ENCODE results near the gene EFCAB10.
"Not testable (repeated sequence)": the region's sequence is repeated elsewhere in the genome, so short reads cannot be mapped to it uniquely, and the experiment has no call there.

Gene EFCAB10

GRCh38 chr7:105599080-105599479 is 17.8 kb upstream of the EFCAB10 start:
- not testable (repeated sequence) for DNase-seq (ENCODE audit: low spot score)

DNA sequence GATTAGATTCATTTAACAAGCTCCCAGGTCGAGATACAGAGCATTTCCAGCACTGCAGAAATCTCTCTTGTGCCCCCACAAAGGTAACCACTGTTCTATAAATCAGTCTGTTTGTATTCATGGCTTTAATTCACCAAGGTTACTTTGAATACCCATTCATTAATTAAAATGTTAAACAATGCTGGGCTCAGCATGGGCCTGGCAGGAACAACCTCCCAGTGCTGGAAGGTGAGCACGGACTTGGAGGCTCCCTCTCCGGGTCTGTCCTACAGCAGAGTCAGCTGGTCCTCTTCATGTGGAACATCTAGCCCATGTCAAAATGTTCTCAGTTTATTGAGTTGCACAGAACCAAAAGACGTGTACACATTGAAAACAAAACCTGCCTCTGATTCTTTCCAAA is 15.6 kb upstream of the EFCAB10 start:
- no peak for DNase-seq (ENCODE audit: low spot score)

DNA sequence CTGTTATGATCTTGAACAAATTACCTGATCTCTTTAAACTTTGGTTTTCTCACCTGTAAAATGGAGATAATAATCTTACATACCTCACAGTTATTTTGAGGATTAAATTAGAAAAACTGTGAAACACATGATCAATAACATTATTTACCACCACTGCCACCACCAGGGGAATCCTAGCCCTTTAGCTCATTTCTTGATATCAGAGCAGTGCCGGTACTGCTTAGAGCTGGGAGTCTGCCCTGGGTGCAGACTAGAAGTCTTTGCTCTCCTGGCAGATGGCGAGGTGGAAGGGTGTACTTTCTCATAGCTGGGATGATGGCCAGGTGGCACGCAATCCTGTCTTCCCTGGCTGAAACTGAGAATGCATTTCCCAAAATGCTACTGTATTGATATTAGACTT is 12.7 kb upstream of the EFCAB10 start:
- DNase-seq (ENCODE audit: low spot score): no peak

- no peak for DNase-seq (ENCODE audit: low spot score)
Measured at GRCh38 chr7:105591522-105591921, 10.2 kb upstream of the EFCAB10 start.

DNA sequence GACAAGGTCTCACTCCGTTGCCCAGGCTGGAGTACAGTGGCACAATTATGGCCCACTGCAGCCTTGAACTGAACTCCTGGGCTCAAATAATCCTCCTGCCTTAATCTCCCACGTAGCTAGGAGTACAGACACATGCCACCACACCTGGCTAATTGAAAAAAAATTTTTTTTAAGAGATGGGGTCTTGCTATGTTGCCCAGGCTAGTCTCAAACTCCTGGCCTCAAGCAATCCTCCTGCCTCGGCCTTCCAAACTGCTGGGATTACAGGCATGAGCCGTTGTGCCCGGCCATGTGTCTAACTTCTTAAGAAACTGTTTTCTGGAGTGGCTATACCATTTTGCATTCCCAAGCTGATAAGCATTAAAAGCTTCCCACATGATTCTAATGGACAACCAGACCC is 9.5 kb upstream of the EFCAB10 start:
- DNase-seq (ENCODE audit: low spot score): no peak

DNA sequence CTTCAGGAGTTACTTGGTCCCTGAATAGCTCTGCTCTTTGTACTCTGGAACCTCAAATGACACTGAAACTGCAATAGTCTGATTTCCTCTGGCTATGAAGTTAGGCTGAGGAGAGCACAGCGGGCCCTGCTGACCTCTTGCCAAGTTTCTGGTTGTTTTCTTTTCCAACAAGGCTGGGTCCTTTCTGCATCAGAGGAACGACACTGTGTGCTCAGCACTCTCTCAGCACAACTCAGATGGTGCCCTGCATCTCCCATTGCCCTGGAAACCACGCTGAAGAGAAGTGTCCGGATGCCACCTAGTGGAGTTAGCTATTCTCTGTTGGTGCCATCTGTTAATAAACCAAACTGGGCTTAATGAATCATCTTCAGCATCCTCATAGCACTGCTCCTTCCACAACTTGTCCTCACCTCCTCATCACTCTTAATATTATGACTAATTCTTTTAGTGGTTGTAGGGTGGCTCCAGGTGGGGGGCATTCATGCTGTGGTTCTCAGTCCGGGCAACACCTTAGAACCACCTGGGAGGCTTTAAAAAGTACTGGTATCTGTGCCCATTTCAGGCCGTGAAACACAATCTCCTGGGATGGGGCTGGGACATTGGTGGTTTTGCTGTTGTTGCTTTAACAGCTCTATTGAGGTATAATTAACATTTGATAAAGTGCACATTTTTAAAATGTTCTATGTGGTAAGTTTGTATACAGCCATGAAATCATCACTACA is 8.2 kb upstream of the EFCAB10 start:
- DNase-seq (ENCODE audit: low spot score): peak; percentile 73

- no peak for DNase-seq (ENCODE audit: low spot score)
Measured at GRCh38 chr7:105587909-105588635, 6.8 kb upstream of the EFCAB10 start.

DNA sequence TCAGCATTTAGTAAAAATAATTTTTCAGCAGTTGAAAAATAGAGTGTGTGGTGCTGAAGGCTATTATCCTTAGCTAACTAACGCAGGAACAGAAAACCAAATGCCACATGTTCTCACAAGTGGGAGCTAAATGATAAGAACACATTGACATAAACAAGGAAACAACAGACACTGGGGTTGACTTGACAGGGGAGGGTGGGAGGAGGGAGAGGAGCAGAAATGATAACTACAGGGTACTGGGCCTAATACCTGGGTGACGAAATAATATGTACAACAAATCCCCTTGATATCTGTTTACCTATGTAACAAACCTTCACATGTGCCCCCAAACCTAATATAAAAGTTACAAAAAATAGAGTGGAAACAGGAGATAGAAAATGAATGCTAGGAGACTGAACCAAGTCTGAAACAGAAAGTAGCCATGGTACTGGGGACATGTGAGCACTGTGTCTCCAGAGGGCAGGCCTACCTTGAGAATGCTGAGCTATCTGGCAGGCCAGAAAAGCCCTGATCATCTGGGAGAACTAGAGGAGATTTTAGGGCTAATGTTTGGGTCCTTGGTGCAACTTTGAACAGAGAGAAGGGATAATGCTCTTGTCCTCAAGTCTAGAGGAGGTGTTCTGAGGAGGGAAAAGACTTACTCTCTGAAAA is 4.7 kb upstream of the EFCAB10 start:
- no peak for DNase-seq (ENCODE audit: low spot score)

DNA sequence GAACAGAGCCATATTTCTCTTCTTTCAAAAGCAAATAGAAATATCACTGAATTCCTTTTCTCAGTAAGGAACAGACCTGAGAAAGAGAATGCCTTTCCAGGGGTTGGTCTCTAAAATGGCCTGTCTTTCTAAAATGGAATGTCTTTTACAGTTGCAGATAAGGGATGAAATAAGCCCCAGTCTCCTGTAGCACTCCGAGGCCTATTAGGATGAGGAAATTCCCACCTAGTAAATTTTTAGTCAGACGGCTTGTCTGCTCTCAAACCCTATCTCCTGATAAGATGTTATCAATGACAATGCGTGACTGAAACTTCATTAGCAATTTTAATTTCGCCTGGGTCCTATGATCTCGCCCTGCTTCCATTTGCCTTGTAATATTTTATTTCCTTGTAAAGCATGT is 2.9 kb upstream of the EFCAB10 start:
- no peak for DNase-seq (ENCODE audit: low spot score)

- no peak for DNase-seq (ENCODE audit: low spot score)
Measured at GRCh38 chr7:105583061-105583460, 1.8 kb upstream of the EFCAB10 start.

- no peak for DNase-seq (ENCODE audit: low spot score)
Measured at GRCh38 chr7:105580022-105580740, 1.1 kb downstream of the EFCAB10 start.

GRCh38 chr7:105578496-105578895 is 2.8 kb downstream of the EFCAB10 start:
- no peak for DNase-seq (ENCODE audit: low spot score)

DNA sequence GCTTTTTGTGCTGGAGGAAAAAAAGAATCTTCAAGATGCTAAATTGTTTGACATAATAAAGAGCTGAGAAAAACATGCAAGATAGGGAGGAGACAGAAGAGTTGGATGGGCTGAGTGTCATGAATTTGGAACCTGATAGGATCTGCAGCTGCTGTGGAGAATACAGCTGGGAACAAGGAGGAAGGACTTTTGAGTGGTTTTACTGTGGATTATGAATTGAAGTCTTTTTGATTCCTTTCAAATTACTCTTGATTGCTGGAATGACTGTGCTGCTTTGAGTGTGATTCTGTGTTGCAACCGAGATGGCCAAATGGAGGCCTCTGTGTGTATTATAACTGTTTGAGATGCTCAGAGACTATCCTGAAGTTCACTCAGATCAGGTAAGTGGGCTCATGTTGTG is 4.0 kb downstream of the EFCAB10 start:
- DNase-seq (ENCODE audit: low spot score): no peak

DNA sequence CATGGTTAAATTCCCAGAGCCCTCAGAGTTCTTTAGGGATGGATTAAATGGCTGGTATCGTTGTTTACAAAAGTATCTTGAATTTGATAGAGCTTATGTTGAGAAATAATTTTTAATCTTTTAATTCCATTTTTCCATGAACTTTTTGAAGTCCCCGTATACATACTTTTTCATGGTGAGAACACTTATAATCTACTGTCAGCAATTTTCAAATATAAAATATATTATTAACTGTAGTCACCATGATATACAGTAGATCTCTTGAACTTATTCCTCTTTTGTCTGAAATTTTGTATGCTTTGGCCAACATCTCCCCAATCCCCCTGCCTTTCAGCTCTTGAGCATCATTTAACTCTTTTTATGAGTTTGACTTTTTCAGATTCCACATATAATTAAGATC is 9.4 kb downstream of the EFCAB10 start:
- DNase-seq (ENCODE audit: low spot score): no peak

DNA sequence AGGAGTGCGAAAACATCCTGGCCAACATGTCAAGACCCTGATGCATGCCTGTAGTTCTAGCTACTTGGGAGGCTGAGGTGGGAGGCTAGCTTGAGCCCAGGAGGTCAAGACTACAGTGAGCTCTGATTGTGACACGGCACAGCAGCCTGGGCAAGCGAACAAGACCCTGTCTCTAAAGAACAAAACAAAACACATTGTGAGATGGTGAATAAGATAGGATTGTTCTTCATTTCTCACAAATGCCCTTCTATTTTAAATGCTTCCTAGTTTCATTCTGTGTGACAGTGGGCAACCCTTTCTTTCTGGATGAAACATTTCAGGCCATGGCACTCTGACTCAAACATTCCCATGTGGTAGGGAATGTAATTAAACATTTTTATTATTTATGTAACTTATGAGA is 13.5 kb downstream of the EFCAB10 start:
- DNase-seq (ENCODE audit: low spot score): no peak

GRCh38 chr7:105567024-105567423 is 14.3 kb downstream of the EFCAB10 start:
- DNase-seq (ENCODE audit: low spot score): no peak

GRCh38 chr7:105565190-105565589 is 16.1 kb downstream of the EFCAB10 start:
- no peak for DNase-seq (ENCODE audit: low spot score)

GRCh38 chr7:105559926-105560325 is 21.4 kb downstream of the EFCAB10 start:
- no peak for DNase-seq (ENCODE audit: low spot score)

- DNase-seq (ENCODE audit: low spot score): no peak
Measured at GRCh38 chr7:105538339-105538738, 43.0 kb downstream of the EFCAB10 start.

- no peak for DNase-seq (ENCODE audit: low spot score)
Measured at GRCh38 chr7:105532709-105533460, 48.4 kb downstream of the EFCAB10 start.

GRCh38 chr7:105531792-105532671 is 49.3 kb downstream of the EFCAB10 start, which contains the start of gene RINT1:
RINT1 (plus strand) TSS chr7:105532201; CDS start chr7:105532316, 115 bp downstream.
- peak; percentile 95 for DNase-seq (ENCODE audit: low spot score)

All from activated CD4-positive, alpha-beta T cell treated with anti-CD3 and anti-CD28 coated beads, Interleukin-2, Interleukin-4, amounts not matched to agents 100 ng/mL and 50 ng/mL, durations not matched to agents 16 hours and 8 hours (primary cell).